A673 (cell line): Measurements from ENCODE around the gene BRWD1. TPM values are rescaled to one million over a fixed set of nuclear protein-coding genes. Genes with fewer than 3 reads are reported as not detected.

ENCODE experiments used
- BruUV-seq: library from RNA; stranded (reverse); fragments of 400-500 nt; replicated peaks from 2 replicates; lab custom pipeline; 2021; lab: Mats Ljungman, UMichigan
- CTCF ChIA-PET: fragments of 300-600 bp; sonication (Branson Sonifier 250); formaldehyde crosslinking; loops from one replicate; lab custom pipeline; 2022; ENCODE audit warnings: antibody characterized with exemption; lab: Charles Lee
- POLR2A ChIA-PET: fragments of 300-600 bp; sonication (Branson Sonifier 250); formaldehyde crosslinking; loops from one replicate; lab custom pipeline; 2022; ENCODE audit warnings: antibody characterized with exemption; ENCODE audit not compliant: low non-redundant PET; lab: Charles Lee
- DNase-seq: peaks from one replicate; pipeline ENCODE4 v3.0.0-alpha.2; 2015; ENCODE audit warnings: low spot score
- H3K27ac ChIP-seq: fragments of 200-600 bp; sonication (generic); 2 replicates; pipeline ENCODE4 v1.5.1; 2016; ENCODE audit warnings: mixed run types, low read depth, mild to moderate bottlenecking, mixed read lengths, antibody characterized with exemption, low read length; ENCODE audit not compliant: poor library complexity, severe bottlenecking
- H3K27me3 ChIP-seq: fragments of 200-600 bp; sonication (generic); replicated peaks from 2 replicates; pipeline ENCODE4 v1.6.1; 2017; ENCODE audit warnings: mixed run types, low read depth, mild to moderate bottlenecking, mixed read lengths, antibody characterized with exemption, low read length; ENCODE audit not compliant: insufficient read depth, poor library complexity
- H3K36me3 ChIP-seq: fragments of 200-600 bp; sonication (generic); 2 replicates; pipeline ENCODE4 v1.6.1; 2016; ENCODE audit warnings: mixed run types, mild to moderate bottlenecking, mixed read lengths, antibody characterized with exemption, low read length; ENCODE audit not compliant: insufficient read depth, poor library complexity, severe bottlenecking
- H3K4me1 ChIP-seq: fragments of 200-600 bp; sonication (generic); 2 replicates; pipeline ENCODE4 v1.6.1; 2017; ENCODE audit warnings: mixed run types, mild to moderate bottlenecking, mixed read lengths, antibody characterized with exemption, low read length; ENCODE audit not compliant: insufficient read depth, poor library complexity, severe bottlenecking
- H3K4me3 ChIP-seq: fragments of 200-600 bp; sonication (generic); 2 replicates; pipeline ENCODE4 v1.5.1; 2016; ENCODE audit warnings: low read depth, mixed run types, mild to moderate bottlenecking, mixed read lengths, low read length; ENCODE audit not compliant: poor library complexity, severe bottlenecking
- H3K9me3 ChIP-seq: fragments of 200-600 bp; sonication (generic); 2 replicates; pipeline ENCODE4 v1.6.1; 2016; ENCODE audit warnings: mixed run types, low read depth, mild to moderate bottlenecking, mixed read lengths, antibody characterized with exemption, low read length; ENCODE audit not compliant: poor library complexity, severe bottlenecking
- EZH2 ChIP-seq: fragments of 200-600 bp; sonication (generic); IDR thresholded peaks from 2 replicates; pipeline ENCODE4 v1.6.1; 2017; ENCODE audit warnings: borderline replicate concordance, low read depth, mild to moderate bottlenecking, mixed read lengths, antibody characterized with exemption, low read length; ENCODE audit not compliant: poor library complexity, severe bottlenecking
- intact Hi-C: fragments of 100-400 bp; cut with micrococcal nuclease; formaldehyde crosslinking; loops from one replicate; pipeline ENCODE4 v1.10.0; 2022; ENCODE audit not compliant: unreplicated experiment
- total RNA-seq: library from RNA; stranded (reverse); gene quantifications from 2 replicates; pipeline ENCODE4 v1.2.3, GENCODE V29; 2021
- TF ChIP-seq, protein P1 (sequence below): fragments of 300-800, 200-600 bp; sonication (generic); conservative IDR thresholded peaks from 2 replicates; pipeline ENCODE4 v1.5.1; 2017; ENCODE audit warnings: low read depth, mild to moderate bottlenecking, antibody characterized with exemption, low read length, moderate library complexity, mixed read lengths

BRWD1 gene
- total RNA-seq, 1 experiment from 2014 or later: 27.6 TPM

DNA sequence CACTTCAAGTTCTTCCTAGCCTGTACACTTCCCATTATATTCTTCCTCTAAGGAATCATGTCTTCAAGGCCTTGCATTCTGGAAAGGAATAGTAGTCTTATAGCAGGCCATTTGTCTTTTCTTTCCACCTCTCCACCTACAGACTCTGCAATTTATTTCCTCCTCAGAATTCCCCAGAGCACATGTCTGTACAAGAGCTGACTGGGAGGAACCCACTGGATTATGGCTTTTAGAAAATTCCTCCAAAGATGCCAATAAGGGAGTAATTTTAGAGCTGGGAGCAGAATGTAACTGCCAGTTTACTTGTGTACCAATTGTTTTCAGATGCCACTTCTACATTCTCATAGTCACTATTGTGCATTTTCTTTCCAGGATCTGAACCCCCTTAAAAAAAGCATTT, 126.8 kb downstream of the BRWD1 start:
- Histone ChIP-seq H3K4me3 (no peak overlapping the region), H3K9me3 (no peaks in the 10 kb centered on the region), H3K27me3 (no peaks in the 10 kb centered on the region), H3K4me1 (peaks cover 9% of the 10 kb centered on the region), H3K27ac (no peak overlapping the region), H3K36me3 (no peaks in the 10 kb centered on the region)
- no TSS peak for BruUV-seq
- TF ChIP-seq, protein P1, sequence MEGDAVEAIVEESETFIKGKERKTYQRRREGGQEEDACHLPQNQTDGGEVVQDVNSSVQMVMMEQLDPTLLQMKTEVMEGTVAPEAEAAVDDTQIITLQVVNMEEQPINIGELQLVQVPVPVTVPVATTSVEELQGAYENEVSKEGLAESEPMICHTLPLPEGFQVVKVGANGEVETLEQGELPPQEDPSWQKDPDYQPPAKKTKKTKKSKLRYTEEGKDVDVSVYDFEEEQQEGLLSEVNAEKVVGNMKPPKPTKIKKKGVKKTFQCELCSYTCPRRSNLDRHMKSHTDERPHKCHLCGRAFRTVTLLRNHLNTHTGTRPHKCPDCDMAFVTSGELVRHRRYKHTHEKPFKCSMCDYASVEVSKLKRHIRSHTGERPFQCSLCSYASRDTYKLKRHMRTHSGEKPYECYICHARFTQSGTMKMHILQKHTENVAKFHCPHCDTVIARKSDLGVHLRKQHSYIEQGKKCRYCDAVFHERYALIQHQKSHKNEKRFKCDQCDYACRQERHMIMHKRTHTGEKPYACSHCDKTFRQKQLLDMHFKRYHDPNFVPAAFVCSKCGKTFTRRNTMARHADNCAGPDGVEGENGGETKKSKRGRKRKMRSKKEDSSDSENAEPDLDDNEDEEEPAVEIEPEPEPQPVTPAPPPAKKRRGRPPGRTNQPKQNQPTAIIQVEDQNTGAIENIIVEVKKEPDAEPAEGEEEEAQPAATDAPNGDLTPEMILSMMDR: no peak
- no peak for TF ChIP-seq EZH2
- ChIA-PET CTCF (no interaction called here), POLR2A (no interaction called here)
- no peak for DNase-seq
- intact Hi-C loops: no loop called here

DNA sequence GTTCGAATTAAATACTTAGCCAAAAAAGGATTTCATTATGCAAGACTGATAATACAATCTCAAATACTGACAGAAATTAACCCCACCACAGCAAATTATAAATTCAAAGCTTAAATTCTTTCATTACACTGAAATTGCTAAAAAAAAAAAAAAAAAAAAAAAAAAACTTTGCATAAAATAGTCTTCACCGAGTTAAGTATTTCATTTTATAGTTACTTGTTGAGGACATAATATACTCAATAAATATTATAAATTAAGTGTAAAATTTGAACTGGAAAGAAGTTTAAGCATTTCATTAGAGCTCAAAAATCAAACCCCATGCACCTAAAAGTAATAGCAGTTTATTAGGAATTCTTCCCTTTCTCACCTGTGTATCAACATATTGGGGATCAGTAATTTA, 128.3 kb downstream of the BRWD1 start:
- no peak overlapping the region for H3K4me3 ChIP-seq
- intact Hi-C loops: no loop called here
- CTCF ChIA-PET: no interaction called here

DNA sequence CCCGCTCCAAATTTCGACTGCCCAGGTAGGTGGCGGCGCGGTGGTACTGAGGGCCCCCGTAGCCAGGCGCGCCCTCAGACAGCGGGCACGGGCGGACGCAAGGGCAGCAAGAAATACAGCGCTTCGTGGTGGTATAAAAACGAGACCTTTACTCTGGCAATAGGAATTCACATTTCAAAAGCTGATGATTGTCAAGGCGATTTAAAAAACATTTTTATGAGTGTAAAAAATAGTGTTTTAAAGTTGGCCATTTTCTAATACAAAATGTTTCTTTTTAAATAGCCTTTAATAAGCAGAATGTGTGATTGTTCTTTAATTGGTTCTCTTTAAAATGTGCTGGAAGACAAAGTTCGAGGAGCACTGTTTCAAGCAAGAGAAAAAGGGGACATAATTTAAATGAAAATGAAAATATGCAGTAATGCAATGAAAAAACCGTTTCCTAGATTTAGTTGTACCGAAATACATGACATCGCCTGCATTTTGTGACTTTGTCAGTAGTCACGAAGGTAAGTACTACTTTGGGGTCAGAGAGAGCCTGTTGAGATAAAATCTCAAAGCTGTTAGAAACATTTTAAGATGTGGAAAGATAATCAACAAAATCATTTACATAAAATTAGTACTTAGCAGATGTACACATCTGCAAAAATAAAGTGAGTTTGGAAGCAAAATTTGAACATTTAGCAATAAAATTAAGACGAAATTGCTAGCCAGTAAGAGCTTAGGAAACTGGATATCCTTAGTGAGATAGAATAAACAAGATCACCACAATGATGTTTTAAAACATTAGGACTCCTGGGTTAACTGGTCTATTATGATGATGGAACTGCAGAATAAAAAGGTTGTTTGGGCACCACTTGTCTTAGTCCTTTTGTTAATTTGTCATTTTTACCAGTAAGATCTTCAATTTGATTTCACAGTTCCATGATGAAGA, 129.1 kb downstream of the BRWD1 start:
- intact Hi-C loops: loop anchor here (5.0 kb wide), 2 partner anchors 203 to 258 kb away; no protein-coding TSS in a partner anchor

More for the DNA sequence above, 128.3 kb downstream of the BRWD1 start:
- no peaks in the 10 kb centered on the region for H3K36me3 ChIP-seq
- H3K27ac ChIP-seq: no peak overlapping the region
- H3K27me3 ChIP-seq: no peaks in the 10 kb centered on the region
- DNase-seq: no peak
- BruUV-seq: no TSS peak
- no peak for TF ChIP-seq EZH2
- TF ChIP-seq, protein P1: no peak
- peaks cover 12% of the 10 kb centered on the region for H3K4me1 ChIP-seq
- no peaks in the 10 kb centered on the region for H3K9me3 ChIP-seq
- POLR2A ChIA-PET: no interaction called here

More for the DNA sequence above, 129.1 kb downstream of the BRWD1 start:
- Histone ChIP-seq H3K27me3 (no peaks in the 10 kb centered on the region), H3K27ac (peak overlapping the region; percentile 95), H3K36me3 (no peaks in the 10 kb centered on the region), H3K9me3 (no peaks in the 10 kb centered on the region), H3K4me1 (peaks cover 12% of the 10 kb centered on the region), H3K4me3 (peak overlapping the region; percentile 86)
- peak; percentile 10 for DNase-seq
- TSS peak; percentile 78 for BruUV-seq
- ChIA-PET CTCF (no interaction called here), POLR2A (no interaction called here)
- TF ChIP-seq, protein P1: no peak
- TF ChIP-seq EZH2: no peak
